ENCODE data around the gene AXIN1.

AXIN1 gene

DNA sequence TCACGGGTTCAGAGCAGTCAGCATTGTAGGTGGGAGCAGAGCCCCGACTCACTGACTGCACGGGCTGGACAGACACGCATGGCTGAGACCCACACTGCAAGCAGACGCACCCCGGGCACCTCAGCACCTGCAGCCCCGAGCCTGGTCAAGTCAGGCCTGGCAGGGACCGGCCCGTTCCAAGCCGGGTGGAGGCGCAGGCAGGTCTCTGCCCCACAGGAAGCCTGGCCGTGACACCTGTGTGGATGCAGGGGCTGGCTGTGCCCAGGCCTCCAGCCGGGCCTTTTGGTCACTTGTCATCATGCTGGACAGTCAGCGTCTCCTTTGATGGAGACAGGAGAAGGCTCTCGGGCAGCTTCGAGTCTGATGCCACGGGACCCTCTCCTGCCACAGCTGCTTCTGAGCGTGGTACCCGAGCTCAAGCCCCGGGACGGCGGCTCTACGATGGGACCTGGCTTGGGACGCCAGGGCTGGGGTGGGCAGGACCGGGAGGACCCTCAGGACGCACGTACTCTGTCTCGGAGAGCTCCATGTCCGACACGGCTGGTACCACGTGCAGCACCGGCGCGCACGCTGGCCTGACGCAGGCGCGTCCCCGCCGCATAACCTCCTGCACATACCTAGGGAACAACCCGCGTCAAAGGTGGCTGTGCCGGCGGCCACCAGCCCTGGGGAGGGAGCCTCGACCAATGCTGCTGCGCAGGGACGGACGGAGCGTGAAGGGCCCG, 61.7 kb downstream of the AXIN1 start:
- TF ChIP-seq, protein P1, sequence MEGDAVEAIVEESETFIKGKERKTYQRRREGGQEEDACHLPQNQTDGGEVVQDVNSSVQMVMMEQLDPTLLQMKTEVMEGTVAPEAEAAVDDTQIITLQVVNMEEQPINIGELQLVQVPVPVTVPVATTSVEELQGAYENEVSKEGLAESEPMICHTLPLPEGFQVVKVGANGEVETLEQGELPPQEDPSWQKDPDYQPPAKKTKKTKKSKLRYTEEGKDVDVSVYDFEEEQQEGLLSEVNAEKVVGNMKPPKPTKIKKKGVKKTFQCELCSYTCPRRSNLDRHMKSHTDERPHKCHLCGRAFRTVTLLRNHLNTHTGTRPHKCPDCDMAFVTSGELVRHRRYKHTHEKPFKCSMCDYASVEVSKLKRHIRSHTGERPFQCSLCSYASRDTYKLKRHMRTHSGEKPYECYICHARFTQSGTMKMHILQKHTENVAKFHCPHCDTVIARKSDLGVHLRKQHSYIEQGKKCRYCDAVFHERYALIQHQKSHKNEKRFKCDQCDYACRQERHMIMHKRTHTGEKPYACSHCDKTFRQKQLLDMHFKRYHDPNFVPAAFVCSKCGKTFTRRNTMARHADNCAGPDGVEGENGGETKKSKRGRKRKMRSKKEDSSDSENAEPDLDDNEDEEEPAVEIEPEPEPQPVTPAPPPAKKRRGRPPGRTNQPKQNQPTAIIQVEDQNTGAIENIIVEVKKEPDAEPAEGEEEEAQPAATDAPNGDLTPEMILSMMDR (IDR thresholded peaks at IDR 0.05; ENCODE audit: insufficient read depth, low read depth, low read length, missing control alignments): no peak
- no peak for DNase-seq (ENCODE audit: low read depth)
- no peak overlapping the region for H3K4me3 ChIP-seq (ENCODE audit: low read length)

DNA sequence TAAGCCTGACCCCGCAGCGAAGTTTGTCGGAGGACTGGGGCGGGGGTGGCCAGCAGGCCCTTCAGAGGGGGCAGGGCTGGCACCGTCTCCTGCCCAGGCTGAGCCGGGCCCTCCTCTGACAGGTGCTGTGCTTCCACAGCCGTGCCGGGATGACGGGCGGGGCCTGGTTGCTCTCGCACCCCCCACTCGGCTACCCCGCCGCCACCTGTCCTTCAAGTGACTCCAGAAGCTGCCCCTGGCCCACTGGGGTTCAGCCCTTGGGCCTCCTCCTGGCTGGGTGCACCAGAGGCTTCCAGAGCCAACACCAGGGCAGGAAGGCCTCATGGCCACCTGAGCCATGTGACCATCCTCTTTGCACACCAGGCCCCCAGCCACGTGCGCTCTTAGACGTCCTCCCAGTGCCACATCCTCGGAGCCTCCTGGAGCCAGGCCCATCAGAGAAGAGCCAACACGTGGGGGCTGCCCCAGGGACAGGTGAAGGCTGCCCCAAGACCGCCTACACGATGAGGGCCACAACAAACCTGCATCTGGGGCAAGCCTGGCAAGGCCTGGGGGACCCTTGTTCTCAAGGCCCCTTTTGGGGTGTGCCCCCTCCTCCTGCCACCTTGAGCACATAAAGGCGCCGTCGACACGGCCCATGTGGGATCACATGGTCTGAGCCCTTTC, 62.4 kb downstream of the AXIN1 start:
- H3K4me3 ChIP-seq (ENCODE audit: low read length): no peak overlapping the region
- TF ChIP-seq, protein P1 (IDR thresholded peaks at IDR 0.05; ENCODE audit: insufficient read depth, low read depth, low read length, missing control alignments): no peak
- DNase-seq (ENCODE audit: low read depth): no peak

DNA sequence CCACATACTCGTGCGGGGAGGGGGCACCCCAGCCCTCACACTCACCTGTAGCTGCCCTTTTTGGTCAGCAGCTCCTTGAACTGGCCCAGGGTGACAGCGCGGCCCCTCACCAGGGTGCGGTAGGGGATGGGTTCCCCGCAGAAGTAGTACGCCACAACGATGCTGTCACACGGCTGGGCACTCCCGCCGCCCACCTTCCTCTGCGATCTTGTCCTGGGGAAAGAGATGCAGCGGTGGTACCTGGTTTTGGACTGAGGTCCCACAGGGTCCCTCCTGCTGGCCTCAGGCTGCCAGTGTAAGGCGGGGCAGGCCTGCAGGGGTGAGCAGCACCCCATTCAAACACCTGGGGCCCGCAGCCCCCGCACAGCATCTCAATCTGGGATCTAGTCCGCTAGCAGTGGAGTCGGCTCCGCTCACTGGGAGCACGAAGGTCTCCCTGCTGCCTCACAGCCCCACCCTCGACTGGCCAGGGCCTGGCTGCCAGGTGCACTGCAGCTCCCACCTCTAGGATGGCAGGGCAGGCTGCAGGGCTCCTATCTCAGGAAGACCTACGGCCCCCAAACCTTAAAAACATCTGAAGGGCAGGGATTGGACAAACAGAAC, 63.0 kb downstream of the AXIN1 start:
- no peak for DNase-seq (ENCODE audit: low read depth)
- H3K4me3 ChIP-seq (ENCODE audit: low read length): no peak overlapping the region
- TF ChIP-seq, protein P1 (IDR thresholded peaks at IDR 0.05; ENCODE audit: insufficient read depth, low read depth, low read length, missing control alignments): no peak

DNA sequence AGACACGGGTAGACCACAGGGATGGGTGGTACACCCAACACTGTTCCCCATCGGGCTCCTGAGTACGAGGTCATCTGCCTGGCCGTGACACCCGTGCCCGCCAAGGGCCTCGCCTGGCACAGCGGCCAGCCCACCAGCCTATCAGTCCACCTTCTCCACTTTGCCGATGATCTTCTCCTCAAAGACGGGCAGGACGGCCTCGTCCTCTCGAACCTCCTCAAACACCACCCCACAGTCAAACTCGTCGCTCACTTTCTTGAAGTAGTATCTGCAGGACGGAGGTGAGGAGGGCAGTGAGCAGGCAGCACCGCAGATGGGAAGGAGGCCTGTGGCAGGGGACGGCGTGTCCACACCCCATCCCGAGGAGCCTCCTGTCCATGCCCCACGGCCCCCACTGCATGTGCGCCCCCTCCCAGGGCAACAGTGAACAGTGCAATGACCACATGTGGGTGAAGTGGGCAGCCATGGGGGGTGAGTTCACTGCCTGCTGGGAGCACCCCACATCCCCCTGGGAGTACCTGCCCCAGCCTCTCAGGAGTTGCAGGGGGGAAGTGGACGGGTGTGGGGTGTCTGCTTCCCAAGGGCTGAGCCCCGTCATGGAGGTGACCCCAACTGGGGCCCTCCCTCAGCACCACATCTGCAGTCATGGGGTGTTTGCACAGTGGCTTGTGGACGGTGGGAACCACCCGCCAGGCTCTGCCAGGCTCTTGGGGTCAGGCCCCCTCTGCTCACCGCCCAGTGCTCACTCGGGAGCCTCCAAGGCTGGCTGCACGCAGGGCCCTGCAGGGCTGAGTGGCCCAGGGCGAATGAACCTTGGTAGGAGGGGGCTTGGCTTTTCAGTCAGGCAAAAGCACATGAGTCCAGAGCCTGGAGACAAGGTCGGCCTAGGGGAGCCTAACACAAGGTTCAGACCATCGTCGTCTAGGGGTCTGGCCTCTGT, 64.3 kb downstream of the AXIN1 start:
- TF ChIP-seq, protein P1 (IDR thresholded peaks at IDR 0.05; ENCODE audit: insufficient read depth, low read depth, low read length, missing control alignments): no peak
- H3K4me3 ChIP-seq (ENCODE audit: low read length): no peak overlapping the region
- no peak for DNase-seq (ENCODE audit: low read depth)

DNA sequence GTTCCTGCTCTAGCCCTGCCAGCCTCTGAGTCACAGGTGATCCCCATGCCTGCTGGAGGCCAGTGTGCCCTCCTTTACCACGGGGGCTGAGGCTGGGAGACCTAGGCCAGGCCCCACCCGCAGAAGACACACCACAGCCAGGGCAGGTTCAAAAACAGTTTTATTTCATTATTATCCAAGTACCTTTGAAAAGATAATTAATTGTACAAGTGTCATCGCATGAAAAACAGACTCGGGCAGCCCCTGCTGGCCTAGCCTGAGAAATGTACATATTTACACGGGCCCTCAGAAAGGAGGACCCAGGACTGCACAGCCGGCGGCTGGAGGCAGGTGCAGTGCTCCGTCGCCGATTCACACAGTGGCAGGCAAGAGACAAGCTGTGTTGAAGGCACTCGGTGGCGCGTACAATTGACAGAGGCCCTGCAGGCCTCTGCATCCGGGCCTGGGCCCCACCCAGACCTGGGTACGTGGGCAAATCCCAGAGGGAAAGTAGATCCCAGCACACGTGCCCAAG, 65.2 kb downstream of the AXIN1 start:
- DNase-seq (ENCODE audit: low read depth): no peak
- no peak overlapping the region for H3K4me3 ChIP-seq (ENCODE audit: low read length)
- TF ChIP-seq, protein P1 (IDR thresholded peaks at IDR 0.05; ENCODE audit: insufficient read depth, low read depth, low read length, missing control alignments): no peak

DNA sequence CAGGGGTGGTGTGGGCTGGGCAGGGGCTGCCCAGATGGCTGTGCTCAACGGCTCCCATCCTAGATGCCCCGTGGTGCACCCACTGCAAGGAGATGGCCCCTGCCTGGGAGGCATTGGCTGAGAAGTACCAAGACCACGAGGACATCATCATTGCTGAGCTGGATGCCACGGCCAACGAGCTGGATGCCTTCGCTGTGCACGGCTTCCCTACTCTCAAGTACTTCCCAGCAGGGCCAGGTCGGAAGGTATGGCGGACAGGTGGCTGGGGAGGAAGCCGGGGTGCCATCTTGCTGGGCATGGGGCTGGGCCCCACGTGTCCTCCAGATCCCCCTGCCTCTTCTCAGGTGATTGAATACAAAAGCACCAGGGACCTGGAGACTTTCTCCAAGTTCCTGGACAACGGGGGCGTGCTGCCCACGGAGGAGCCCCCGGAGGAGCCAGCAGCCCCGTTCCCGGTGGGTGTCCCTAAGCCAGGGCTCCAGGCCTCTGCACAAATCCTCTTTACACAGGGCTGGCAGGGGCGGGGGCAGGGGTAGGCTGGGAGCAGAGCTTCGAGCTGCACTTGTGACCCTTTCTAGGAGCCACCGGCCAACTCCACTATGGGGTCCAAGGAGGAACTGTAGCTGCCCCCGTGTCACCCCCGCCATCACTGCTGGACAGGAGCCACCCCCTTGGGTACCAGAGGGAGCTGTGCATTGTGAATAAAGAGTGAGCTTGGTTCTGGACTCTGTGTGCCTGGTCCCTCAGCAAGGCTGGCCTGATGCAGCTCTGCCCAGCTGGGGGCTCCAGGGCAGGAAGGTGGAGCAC, 65.8 kb downstream of the AXIN1 start:
- TF ChIP-seq, protein P1 (IDR thresholded peaks at IDR 0.05; ENCODE audit: insufficient read depth, low read depth, low read length, missing control alignments): no peak
- DNase-seq (ENCODE audit: low read depth): no peak
- H3K4me3 ChIP-seq (ENCODE audit: low read length): no peak overlapping the region

Data from epithelial cell of esophagus (primary cell).